ENCODE data around the gene HDAC11.

DNA sequence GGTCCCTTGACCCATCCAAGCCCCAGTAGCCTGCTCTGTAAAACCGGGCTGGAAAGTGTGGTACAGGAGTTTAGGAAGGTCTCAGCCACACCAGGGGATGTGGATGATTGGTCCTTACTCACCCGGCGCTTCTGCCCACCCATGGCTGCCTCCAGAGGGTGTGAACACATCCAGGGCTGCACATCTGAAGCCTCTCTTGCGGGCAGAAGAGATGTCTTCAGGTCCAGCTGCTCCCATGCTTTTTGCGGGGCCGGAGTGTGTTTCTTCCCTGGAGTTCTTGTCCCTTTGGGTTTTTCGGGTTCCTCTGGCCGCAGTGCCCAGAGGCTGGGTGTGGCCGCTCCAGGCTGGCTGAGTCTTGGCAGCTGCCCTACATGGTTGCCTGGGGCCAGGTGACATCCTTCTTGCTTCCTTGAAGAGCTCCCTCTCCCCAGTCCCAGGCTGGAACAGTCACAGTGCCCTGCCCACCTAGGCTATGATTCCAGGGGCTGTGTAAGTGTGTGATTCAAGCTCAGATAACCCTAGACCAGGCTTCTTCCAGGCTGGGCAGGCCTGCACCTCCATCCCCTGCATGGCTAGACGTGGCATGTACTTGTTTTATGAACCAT, 33.9 kb downstream of the HDAC11 start:
- TF ChIP-seq, protein P1, sequence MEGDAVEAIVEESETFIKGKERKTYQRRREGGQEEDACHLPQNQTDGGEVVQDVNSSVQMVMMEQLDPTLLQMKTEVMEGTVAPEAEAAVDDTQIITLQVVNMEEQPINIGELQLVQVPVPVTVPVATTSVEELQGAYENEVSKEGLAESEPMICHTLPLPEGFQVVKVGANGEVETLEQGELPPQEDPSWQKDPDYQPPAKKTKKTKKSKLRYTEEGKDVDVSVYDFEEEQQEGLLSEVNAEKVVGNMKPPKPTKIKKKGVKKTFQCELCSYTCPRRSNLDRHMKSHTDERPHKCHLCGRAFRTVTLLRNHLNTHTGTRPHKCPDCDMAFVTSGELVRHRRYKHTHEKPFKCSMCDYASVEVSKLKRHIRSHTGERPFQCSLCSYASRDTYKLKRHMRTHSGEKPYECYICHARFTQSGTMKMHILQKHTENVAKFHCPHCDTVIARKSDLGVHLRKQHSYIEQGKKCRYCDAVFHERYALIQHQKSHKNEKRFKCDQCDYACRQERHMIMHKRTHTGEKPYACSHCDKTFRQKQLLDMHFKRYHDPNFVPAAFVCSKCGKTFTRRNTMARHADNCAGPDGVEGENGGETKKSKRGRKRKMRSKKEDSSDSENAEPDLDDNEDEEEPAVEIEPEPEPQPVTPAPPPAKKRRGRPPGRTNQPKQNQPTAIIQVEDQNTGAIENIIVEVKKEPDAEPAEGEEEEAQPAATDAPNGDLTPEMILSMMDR (conservative IDR thresholded peaks at IDR 0.05 in 1 of 2, IDR thresholded peaks at IDR 0.05 in 1 of 2; ENCODE audit: extremely low read depth in 1 of 2, insufficient read depth in 1 of 2, low read depth in 1 of 2, low read length in 2 of 2), result no peak
- no peak for TF ChIP-seq EZH2 (IDR thresholded peaks at IDR 0.05; ENCODE audit: borderline replicate concordance, low read length)
